A673 (cell line): ENCODE results near the gene SYTL1. TPM values are rescaled to one million over a fixed set of nuclear protein-coding genes. Genes with fewer than 3 reads are reported as not detected.

Experiments
- BruUV-seq: library from RNA; stranded (reverse); fragments of 400-500 nt; replicated peaks from 2 replicates; lab custom pipeline; 2021; lab: Mats Ljungman, UMichigan
- CTCF ChIA-PET: fragments of 300-600 bp; sonication (Branson Sonifier 250); formaldehyde crosslinking; loops from one replicate; lab custom pipeline; 2022; ENCODE audit warnings: antibody characterized with exemption; lab: Charles Lee
- POLR2A ChIA-PET: fragments of 300-600 bp; sonication (Branson Sonifier 250); formaldehyde crosslinking; loops from one replicate; lab custom pipeline; 2022; ENCODE audit warnings: antibody characterized with exemption; ENCODE audit not compliant: low non-redundant PET; lab: Charles Lee
- DNase-seq: peaks from one replicate; pipeline ENCODE4 v3.0.0-alpha.2; 2015; ENCODE audit warnings: low spot score
- H3K27ac ChIP-seq: fragments of 200-600 bp; sonication (generic); 2 replicates; pipeline ENCODE4 v1.5.1; 2016; ENCODE audit warnings: mixed run types, low read depth, mild to moderate bottlenecking, mixed read lengths, antibody characterized with exemption, low read length; ENCODE audit not compliant: poor library complexity, severe bottlenecking
- H3K27me3 ChIP-seq: fragments of 200-600 bp; sonication (generic); replicated peaks from 2 replicates; pipeline ENCODE4 v1.6.1; 2017; ENCODE audit warnings: mixed run types, low read depth, mild to moderate bottlenecking, mixed read lengths, antibody characterized with exemption, low read length; ENCODE audit not compliant: insufficient read depth, poor library complexity
- H3K36me3 ChIP-seq: fragments of 200-600 bp; sonication (generic); 2 replicates; pipeline ENCODE4 v1.6.1; 2016; ENCODE audit warnings: mixed run types, mild to moderate bottlenecking, mixed read lengths, antibody characterized with exemption, low read length; ENCODE audit not compliant: insufficient read depth, poor library complexity, severe bottlenecking
- H3K4me1 ChIP-seq: fragments of 200-600 bp; sonication (generic); 2 replicates; pipeline ENCODE4 v1.6.1; 2017; ENCODE audit warnings: mixed run types, mild to moderate bottlenecking, mixed read lengths, antibody characterized with exemption, low read length; ENCODE audit not compliant: insufficient read depth, poor library complexity, severe bottlenecking
- H3K4me3 ChIP-seq: fragments of 200-600 bp; sonication (generic); 2 replicates; pipeline ENCODE4 v1.5.1; 2016; ENCODE audit warnings: low read depth, mixed run types, mild to moderate bottlenecking, mixed read lengths, low read length; ENCODE audit not compliant: poor library complexity, severe bottlenecking
- H3K9me3 ChIP-seq: fragments of 200-600 bp; sonication (generic); 2 replicates; pipeline ENCODE4 v1.6.1; 2016; ENCODE audit warnings: mixed run types, low read depth, mild to moderate bottlenecking, mixed read lengths, antibody characterized with exemption, low read length; ENCODE audit not compliant: poor library complexity, severe bottlenecking
- CTCF ChIP-seq: fragments of 300-800, 200-600 bp; sonication (generic); conservative IDR thresholded peaks from 2 replicates; pipeline ENCODE4 v1.5.1; 2017; ENCODE audit warnings: low read depth, mild to moderate bottlenecking, antibody characterized with exemption, low read length, moderate library complexity, mixed read lengths
- EZH2 ChIP-seq: fragments of 200-600 bp; sonication (generic); IDR thresholded peaks from 2 replicates; pipeline ENCODE4 v1.6.1; 2017; ENCODE audit warnings: borderline replicate concordance, low read depth, mild to moderate bottlenecking, mixed read lengths, antibody characterized with exemption, low read length; ENCODE audit not compliant: poor library complexity, severe bottlenecking
- intact Hi-C: fragments of 100-400 bp; cut with micrococcal nuclease; formaldehyde crosslinking; loops from one replicate; pipeline ENCODE4 v1.10.0; 2022; ENCODE audit not compliant: unreplicated experiment
- total RNA-seq: library from RNA; stranded (reverse); gene quantifications from 2 replicates; pipeline ENCODE4 v1.2.3, GENCODE V29; 2021

The SYTL1 gene
- total RNA-seq, 1 experiment from 2014 or later, result 2.1 TPM

GRCh38 chr1:27301582-27302199 is 40.1 kb upstream of the SYTL1 start:
- peaks cover 4% of the 10 kb centered on the region for H3K4me1 ChIP-seq

GRCh38 chr1:27302612-27303011 is 39.2 kb upstream of the SYTL1 start:
- Histone ChIP-seq H3K4me1 (peaks cover 4% of the 10 kb centered on the region), H3K36me3 (peaks cover 10% of the 10 kb centered on the region), H3K4me3 (no peak overlapping the region), H3K27ac (no peak overlapping the region), H3K27me3 (no peaks in the 10 kb centered on the region), H3K9me3 (no peaks in the 10 kb centered on the region)
- CTCF ChIA-PET, result interaction anchor here (0.8 kb wide), 1 partner anchor 96 kb away, joined by 3 read pairs; no protein-coding TSS in a partner anchor
- no peak for DNase-seq
- intact Hi-C loops, result loop anchor here (5.0 kb wide), 1 partner anchor 305 kb away; no protein-coding TSS in a partner anchor
- no peak for TF ChIP-seq EZH2
- TF ChIP-seq CTCF, result no peak
- POLR2A ChIA-PET, result no interaction called here
- no TSS peak for BruUV-seq

More at GRCh38 chr1:27301582-27302199, 40.1 kb upstream of the SYTL1 start:
- H3K4me3 ChIP-seq, result no peak overlapping the region
- no peak overlapping the region for H3K27ac ChIP-seq
- no peak for DNase-seq
- BruUV-seq, result no TSS peak
- H3K36me3 ChIP-seq, result peaks cover 10% of the 10 kb centered on the region
- ChIA-PET POLR2A (no interaction called here), CTCF (interaction anchor here (0.7 to 1.9 kb wide), 5 partner anchors 40 to 533 kb away, joined by 3 to 11 read pairs (median 4); partner anchors contain the start of gene SYTL1)
- TF ChIP-seq EZH2, result no peak
- TF ChIP-seq CTCF, result no peak
- no peaks in the 10 kb centered on the region for H3K27me3 ChIP-seq
- intact Hi-C loops, result loop anchor here (2.0 to 5.0 kb wide), 3 partner anchors 87 to 361 kb away; no protein-coding TSS in a partner anchor
- H3K9me3 ChIP-seq, result no peaks in the 10 kb centered on the region

DNA sequence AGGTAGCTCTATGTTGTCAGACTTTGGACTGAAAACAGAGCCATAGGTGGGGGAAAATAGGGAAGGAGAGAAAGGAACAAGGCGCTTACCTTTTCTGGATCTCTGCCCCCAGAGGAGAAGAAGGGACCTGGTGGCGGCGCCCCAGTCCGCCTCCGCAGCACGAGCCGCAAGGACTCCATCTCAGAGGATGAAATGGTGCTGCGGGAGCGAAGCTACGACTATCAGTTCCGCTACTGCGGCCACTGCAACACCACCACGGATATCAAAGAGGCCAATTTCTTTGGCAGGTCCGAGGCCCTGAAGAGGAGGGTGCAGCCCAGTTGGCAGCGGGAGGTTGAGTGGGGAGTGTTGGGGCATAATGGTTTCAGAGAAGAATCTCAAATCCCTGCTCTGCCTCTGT is 38.3 kb upstream of the SYTL1 start:
- Histone ChIP-seq H3K4me3 (no peak overlapping the region), H3K27ac (no peak overlapping the region), H3K36me3 (peaks cover 6% of the 10 kb centered on the region), H3K27me3 (no peaks in the 10 kb centered on the region), H3K4me1 (peaks cover 4% of the 10 kb centered on the region), H3K9me3 (no peaks in the 10 kb centered on the region)
- intact Hi-C loops, result loop anchor here (5.0 kb wide), 1 partner anchor 304 kb away; no protein-coding TSS in a partner anchor
- POLR2A ChIA-PET, result no interaction called here
- BruUV-seq, result no TSS peak
- CTCF ChIA-PET, result no interaction called here
- no peak for TF ChIP-seq EZH2
- DNase-seq, result no peak
